ENCODE data around the gene ACP4.

GRCh38 chr19:50827476-50827875, 37.3 kb downstream of the ACP4 start:
- no peak for TF ChIP-seq POLR2A (IDR thresholded peaks at IDR 0.05)
- TF ChIP-seq CTCF (IDR thresholded peaks at IDR 0.05 in 4 of 5, conservative IDR thresholded peaks at IDR 0.05 in 1 of 5) = no peak
